Stimulated activated CD4-positive, alpha-beta T cell treated with anti-CD3 and anti-CD28 coated beads, Interleukin-2, amount 100 ng/mL, for 48 hours (primary cell): ENCODE measurements around the gene DNAH2.
"Not testable (repeated sequence)": the region's sequence is repeated elsewhere in the genome, so short reads cannot be mapped to it uniquely, and the experiment has no call there.

Experiments used
- DNase-seq, 2 donors: peaks; one replicate each; pipeline ENCODE4 v3.0.0-alpha.2; 2020

DNAH2 gene

DNA sequence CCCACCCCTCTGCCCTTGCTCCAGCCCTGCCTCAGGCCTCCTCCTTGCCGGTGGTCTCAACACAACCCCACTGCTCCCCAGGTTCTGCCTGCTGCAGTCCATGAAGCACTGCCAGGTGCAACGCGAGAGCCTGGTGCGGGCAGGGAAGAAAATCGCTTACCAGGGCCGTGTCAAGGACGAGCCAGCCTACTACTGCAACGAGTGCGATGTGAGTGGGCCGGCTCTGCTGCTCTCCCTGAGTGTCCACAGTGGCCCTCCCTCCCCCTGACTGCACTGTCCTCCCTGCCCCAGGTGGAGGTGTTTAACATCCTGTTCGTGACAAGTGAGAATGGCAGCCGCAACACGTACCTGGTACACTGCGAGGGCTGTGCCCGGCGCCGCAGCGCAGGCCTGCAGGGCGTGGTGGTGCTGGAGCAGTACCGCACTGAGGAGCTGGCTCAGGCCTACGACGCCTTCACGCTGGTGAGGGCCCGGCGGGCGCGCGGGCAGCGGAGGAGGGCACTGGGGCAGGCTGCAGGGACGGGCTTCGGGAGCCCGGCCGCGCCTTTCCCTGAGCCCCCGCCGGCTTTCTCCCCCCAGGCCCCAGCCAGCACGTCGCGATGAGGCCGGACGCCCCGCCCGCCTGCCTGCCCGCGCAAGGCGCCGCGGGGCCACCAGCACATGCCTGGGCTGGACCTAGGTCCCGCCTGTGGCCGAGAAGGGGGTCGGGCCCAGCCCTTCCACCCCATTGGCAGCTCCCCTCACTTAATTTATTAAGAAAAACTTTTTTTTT, 135.6 kb downstream of the DNAH2 start:
- DNase-seq = no peak

GRCh38 chr17:7853691-7854038, 136.1 kb downstream of the DNAH2 start:
- no peak for DNase-seq

DNA sequence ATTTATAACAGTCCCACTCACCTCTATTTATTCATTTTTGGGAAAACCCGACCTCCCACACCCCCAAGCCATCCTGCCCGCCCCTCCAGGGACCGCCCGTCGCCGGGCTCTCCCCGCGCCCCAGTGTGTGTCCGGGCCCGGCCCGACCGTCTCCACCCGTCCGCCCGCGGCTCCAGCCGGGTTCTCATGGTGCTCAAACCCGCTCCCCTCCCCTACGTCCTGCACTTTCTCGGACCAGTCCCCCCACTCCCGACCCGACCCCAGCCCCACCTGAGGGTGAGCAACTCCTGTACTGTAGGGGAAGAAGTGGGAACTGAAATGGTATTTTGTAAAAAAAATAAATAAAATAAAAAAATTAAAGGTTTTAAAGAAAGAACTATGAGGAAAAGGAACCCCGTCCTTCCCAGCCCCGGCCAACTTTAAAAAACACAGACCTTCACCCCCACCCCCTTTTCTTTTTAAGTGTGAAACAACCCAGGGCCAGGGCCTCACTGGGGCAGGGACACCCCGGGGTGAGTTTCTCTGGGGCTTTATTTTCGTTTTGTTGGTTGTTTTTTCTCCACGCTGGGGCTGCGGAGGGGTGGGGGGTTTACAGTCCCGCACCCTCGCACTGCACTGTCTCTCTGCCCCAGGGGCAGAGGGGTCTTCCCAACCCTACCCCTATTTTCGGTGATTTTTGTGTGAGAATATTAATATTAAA, 136.7 kb downstream of the DNAH2 start:
- no peak for DNase-seq

- no peak for DNase-seq
Measured at GRCh38 chr17:7854851-7855659, 137.5 kb downstream of the DNAH2 start, which contains the start of gene TMEM88. TMEM88 (plus strand) TSS chr17:7855066; CDS start chr17:7855075, 9 bp downstream.

- DNase-seq = no peak
Measured at GRCh38 chr17:7855660-7856010, 138.1 kb downstream of the DNAH2 start.

GRCh38 chr17:7856011-7856810, 138.7 kb downstream of the DNAH2 start:
- DNase-seq = no peak

- DNase-seq = peak; percentile 81 to 85
Measured at GRCh38 chr17:7856811-7857712, 139.5 kb downstream of the DNAH2 start, which contains the start of gene NAA38. NAA38 (minus strand) TSS chr17:7857559; CDS start chr17:7857463, 96 bp downstream.

DNA sequence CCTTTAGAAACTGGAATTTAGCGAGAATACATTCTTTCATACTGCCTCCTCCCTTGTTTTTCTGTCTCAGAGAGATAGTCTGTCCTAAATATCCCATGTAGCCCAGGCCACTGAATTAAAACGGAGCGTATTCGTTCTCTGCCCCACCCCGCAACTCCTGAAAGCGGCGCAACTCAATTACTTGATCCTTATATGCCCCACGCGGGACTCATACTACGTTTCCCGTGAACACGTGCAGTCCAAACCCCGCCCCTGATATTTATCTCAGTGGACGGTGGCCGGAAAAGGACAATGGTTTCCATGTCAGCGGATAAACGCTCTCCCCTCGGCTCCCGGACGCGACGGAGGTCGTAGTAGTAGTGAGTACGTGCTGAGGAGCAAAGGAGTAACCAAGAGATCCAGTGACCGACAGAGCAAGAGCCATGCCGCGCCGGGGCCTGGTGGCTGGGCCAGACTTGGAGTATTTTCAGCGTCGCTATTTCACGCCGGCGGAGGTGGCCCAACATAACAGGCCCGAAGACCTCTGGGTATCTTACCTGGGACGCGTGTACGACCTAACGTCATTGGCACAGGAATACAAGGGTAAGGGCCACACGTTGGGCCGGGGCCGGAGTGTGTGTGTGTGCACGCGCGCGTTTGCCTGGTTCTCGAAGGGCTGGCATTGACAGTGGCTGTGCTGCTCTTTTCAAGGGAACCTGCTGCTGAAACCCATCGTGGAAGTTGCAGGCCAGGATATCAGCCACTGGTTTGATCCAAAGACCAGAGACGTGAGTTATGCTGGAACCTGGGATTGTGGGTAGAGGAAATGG, 140.4 kb downstream of the DNAH2 start, which contains the start of gene CYB5D1:
Gene CYB5D1 (plus strand): TSS at position 291 of the 809 bp plus-strand sequence. CDS start 132 bp downstream, at position 423.
- peak; percentile 79 to 86 for DNase-seq

DNA sequence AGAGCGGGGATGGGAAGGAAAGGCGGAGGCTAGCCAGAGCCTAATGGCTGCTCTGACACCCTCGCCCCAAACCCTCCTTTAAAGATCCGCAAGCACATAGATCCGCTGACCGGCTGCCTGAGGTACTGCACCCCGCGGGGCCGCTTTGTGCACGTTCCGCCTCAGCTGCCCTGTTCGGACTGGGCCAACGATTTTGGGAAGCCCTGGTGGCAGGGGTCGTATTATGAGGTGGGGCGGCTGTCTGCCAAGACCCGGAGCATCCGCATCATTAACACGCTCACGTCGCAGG, 140.9 kb downstream of the DNAH2 start:
- no peak for DNase-seq

- no peak for DNase-seq
Measured at GRCh38 chr17:7859028-7859427, 141.5 kb downstream of the DNAH2 start.

- no peak for DNase-seq
Measured at GRCh38 chr17:7862692-7863437, 145.3 kb downstream of the DNAH2 start.

GRCh38 chr17:7864384-7864783, 146.8 kb downstream of the DNAH2 start:
- DNase-seq = not testable (repeated sequence)

DNA sequence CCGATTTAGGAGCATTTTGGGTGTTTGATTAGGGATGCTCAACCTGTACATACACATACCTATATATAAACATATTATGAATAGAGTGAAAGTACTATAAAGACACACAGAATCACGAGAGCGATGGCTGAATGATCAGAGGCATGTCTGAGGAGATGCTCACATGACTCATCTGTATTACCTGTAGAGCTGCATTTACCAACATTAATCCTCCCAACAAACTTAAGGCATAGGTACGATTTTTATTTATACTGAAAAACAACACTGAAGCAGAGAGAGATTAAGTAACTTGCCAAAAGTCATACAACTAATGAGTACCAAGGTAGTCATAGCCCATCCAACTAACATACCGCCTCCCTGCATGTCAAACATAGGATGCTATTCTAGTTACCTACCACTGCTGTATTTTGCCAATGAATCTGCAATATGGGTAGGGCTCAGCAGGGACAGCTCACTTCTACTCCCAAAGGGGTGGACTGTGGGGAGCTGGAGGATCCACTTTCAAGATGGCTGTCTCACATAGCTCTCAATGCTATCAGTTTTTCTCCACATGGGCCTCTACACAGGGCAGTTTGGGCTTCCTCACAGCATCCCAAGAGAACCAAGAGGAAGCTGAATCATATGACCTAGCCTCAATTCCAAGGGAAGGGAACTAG, 147.6 kb downstream of the DNAH2 start:
- no peak for DNase-seq

- no peak for DNase-seq
Measured at GRCh38 chr17:7867881-7868329, 150.4 kb downstream of the DNAH2 start.

- no peak for DNase-seq
Measured at GRCh38 chr17:7873051-7873450, 155.5 kb downstream of the DNAH2 start.

- no peak for DNase-seq
Measured at GRCh38 chr17:7875804-7876370, 158.3 kb downstream of the DNAH2 start.

DNA sequence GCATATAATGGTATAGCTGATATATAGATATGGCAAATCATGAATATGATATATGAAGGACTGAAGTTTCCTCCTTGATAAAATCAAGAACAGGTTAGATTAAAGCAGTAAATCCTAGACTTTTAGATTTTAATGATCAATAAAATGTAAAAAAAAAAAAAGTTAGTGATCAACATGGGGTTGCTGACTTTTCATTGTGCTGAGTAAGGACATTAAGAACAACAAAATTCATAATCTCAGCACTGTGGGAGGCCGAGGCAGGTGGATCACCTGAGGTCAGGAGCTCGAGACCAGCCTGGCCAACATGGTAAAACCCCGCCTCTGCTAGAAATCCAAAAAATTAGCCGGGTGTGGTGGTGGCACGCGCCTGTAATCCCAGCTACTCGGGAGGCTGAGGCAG, 160.7 kb downstream of the DNAH2 start:
- DNase-seq = no peak

DNA sequence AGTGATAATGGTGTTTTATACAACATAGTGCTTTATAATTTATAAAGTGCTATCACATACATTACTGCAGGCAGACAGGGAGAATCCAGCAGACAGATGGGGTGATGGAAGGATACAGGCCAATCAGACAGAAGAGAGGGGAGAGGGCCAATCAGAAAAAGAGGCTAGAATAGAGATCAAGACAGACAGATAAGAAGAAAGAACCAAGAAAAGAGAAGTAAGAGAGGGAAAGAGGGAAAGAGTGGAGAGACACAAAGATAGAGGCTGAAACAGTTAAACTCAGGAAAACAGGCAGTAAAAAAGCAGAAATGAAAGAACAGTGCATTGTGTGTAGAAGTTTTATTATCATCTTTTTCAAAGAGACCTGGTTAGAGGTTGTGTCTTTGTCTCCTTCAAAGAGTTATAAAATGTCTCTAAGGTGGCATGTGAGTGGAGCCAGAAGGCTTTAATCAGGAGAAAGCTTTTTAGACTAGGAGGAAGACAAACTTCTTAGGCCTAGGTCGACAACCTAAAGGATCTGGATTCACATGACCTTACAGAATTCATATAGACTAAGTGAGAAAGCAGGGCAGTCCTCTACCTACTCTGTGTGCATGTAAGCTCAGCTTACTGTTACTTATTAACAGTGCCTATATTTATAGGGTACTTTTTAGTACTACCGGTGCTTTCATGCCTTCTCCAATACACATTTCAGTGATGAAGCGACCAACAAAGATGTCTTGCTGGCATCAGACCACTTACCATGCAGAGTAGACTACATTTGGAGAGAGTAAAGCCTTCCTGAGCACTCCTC, 162.7 kb downstream of the DNAH2 start:
- no peak for DNase-seq
